HCT116 (cell line): ENCODE data around the gene ANGPT4. TPM values are rescaled to one million over a fixed set of nuclear protein-coding genes. Genes with fewer than 3 reads are reported as not detected.

Source experiments
- ATAC-seq: fragments of 200-7000 bp; cut with Tn5 transposase; 2 replicates; pipeline ENCODE4 v1.9.1; 2020; ENCODE audit warnings: mild to moderate bottlenecking, moderate library complexity
- BruUV-seq: library from RNA; stranded (reverse); fragments of 400-500 nt; replicated peaks from 2 replicates; lab custom pipeline; 2021; lab: Mats Ljungman, UMichigan
- CTCF ChIA-PET: fragments of 300-600 bp; sonication (Branson Sonifier 250); formaldehyde crosslinking; loops from one replicate; lab custom pipeline; 2021; ENCODE audit warnings: antibody characterized with exemption; lab: Charles Lee
- POLR2A ChIA-PET: fragments of 300-600, 350-600 bp; sonication (Branson Sonifier 250); formaldehyde crosslinking; loops from one replicate; lab custom pipeline; 2021; ENCODE audit warnings: antibody characterized with exemption; lab: Charles Lee
- RAD21 ChIA-PET, 2 experiments: fragments of 300-600 bp; sonication (Branson Sonifier 250); formaldehyde crosslinking; loops; one replicate each; lab custom pipeline; 2023; ENCODE audit warnings: low total read pairs in 2 of 2; ENCODE audit not compliant: uncharacterized antibody in 2 of 2, unreplicated experiment in 2 of 2, low non-redundant PET in 1 of 2; lab: Charles Lee
- DNase-seq: peaks from one replicate; pipeline ENCODE4 v3.0.0-alpha.2; 2010; ENCODE audit warnings: low read depth, low spot score
- H2AFZ ChIP-seq: fragments of 200-600 bp; shearing (Covaris generic), sonication (generic); 2 replicates; pipeline ENCODE4 v1.6.1; 2017; ENCODE audit warnings: low read depth, mixed run types, mixed read lengths, antibody characterized with exemption, low read length; ENCODE audit not compliant: poor library complexity, severe bottlenecking
- H3K27ac ChIP-seq: 2 replicates; pipeline ENCODE4 v1.5.1; 2012; ENCODE audit warnings: low read depth, low read length
- H3K27me3 ChIP-seq: fragments of 200-600 bp; sonication (generic); 2 replicates; pipeline ENCODE4 v1.6.1; 2016; ENCODE audit warnings: mixed run types, low read length, mixed read lengths; ENCODE audit not compliant: insufficient read depth
- H3K36me3 ChIP-seq, 2 experiments: fragments of 200-500 bp in 1 of 2; fragments of 200-600 bp in 1 of 2; sonication (Bioruptor generic) in 1 of 2; sonication (generic) in 1 of 2; 2 replicates each; pipeline versions ENCODE4 v1.5.1 to v1.6.1; 2014 to 2016; ENCODE audit warnings: low read length in 2 of 2, inconsistent platforms in 1 of 2, mixed read lengths in 1 of 2, mixed run types in 1 of 2; ENCODE audit not compliant: insufficient read depth in 2 of 2, control insufficient read depth in 1 of 2
- H3K4me1 ChIP-seq, 2 experiments: fragments of 200-600 bp in 1 of 2; sonication (generic) in 1 of 2; 2 replicates each; pipeline versions ENCODE4 v1.5.1 to v1.6.1; 2012 to 2017; ENCODE audit warnings: low read length in 2 of 2, inconsistent platforms in 1 of 2, mild to moderate bottlenecking in 1 of 2, mixed read lengths in 1 of 2, mixed run types in 1 of 2, moderate library complexity in 1 of 2; ENCODE audit not compliant: insufficient read depth in 2 of 2, control insufficient read depth in 1 of 2
- H3K4me2 ChIP-seq: fragments of 200-600 bp; sonication (generic); 2 replicates; pipeline ENCODE4 v1.6.1; 2017; ENCODE audit warnings: mixed run types, low read length, mixed read lengths
- H3K4me3 ChIP-seq, 2 experiments: fragments of 200-600 bp in 1 of 2; sonication (generic) in 1 of 2; replicated peaks in 1 of 2; 2 replicates each; pipeline ENCODE4 v1.5.1; 2011 to 2016; ENCODE audit warnings: low read length in 2 of 2, control low read depth in 1 of 2, low read depth in 1 of 2, mild to moderate bottlenecking in 1 of 2, mixed read lengths in 1 of 2, mixed run types in 1 of 2
- H3K79me2 ChIP-seq: fragments of 200-600 bp; sonication (generic); 2 replicates; pipeline ENCODE4 v1.6.1; 2017; ENCODE audit warnings: mild to moderate bottlenecking, mixed run types, low read length, moderate library complexity, mixed read lengths; ENCODE audit not compliant: insufficient read depth
- H3K9ac ChIP-seq: fragments of 200-600 bp; sonication (generic); 2 replicates; pipeline ENCODE4 v1.6.1; 2016; ENCODE audit warnings: low read length, mixed read lengths
- H3K9me2 ChIP-seq: fragments of 200-600 bp; sonication (generic), shearing (Covaris generic); 2 replicates; pipeline ENCODE4 v1.6.1; 2017; ENCODE audit warnings: mixed run types, mild to moderate bottlenecking, moderate library complexity; ENCODE audit not compliant: insufficient read depth
- H3K9me3 ChIP-seq, 2 experiments: fragments of 200-500 bp in 1 of 2; fragments of 200-600 bp in 1 of 2; sonication (Bioruptor generic) in 1 of 2; sonication (generic) in 1 of 2; 2 replicates each; pipeline ENCODE4 v1.6.1; 2014 to 2017; ENCODE audit warnings: low read length in 2 of 2, mixed read lengths in 2 of 2, inconsistent platforms in 1 of 2, low read depth in 1 of 2, mild to moderate bottlenecking in 1 of 2, mixed run types in 1 of 2, moderate library complexity in 1 of 2; ENCODE audit not compliant: control insufficient read depth in 1 of 2, insufficient read depth in 1 of 2
- H4K20me1 ChIP-seq: fragments of 200-600 bp; sonication (generic), shearing (Covaris generic); 2 replicates; pipeline ENCODE4 v1.6.1; 2017; ENCODE audit warnings: mixed run types, mild to moderate bottlenecking, moderate library complexity; ENCODE audit not compliant: insufficient read depth
- CBX3 ChIP-seq: IDR thresholded peaks from 2 replicates; pipeline ENCODE4 v1.6.1; 2012; ENCODE audit warnings: low read depth
- ELF1 ChIP-seq: IDR thresholded peaks from 2 replicates; pipeline ENCODE4 v1.6.1; 2012; ENCODE audit warnings: low read depth, borderline replicate concordance
- FOSL1 ChIP-seq: IDR thresholded peaks from 2 replicates; pipeline ENCODE4 v1.6.1; 2012; ENCODE audit warnings: low read depth
- JUND ChIP-seq: IDR thresholded peaks from 2 replicates; pipeline ENCODE4 v1.6.1; 2012
- POLR2A ChIP-seq: IDR thresholded peaks from 2 replicates; pipeline ENCODE4 v1.7.0; 2011; ENCODE audit warnings: borderline replicate concordance; ENCODE audit not compliant: insufficient read depth, insufficient read length; ENCODE audit errors: extremely low read depth
- REST ChIP-seq: IDR thresholded peaks from 2 replicates; pipeline ENCODE4 v1.6.1; 2012; ENCODE audit warnings: low read depth
- SIN3A ChIP-seq: IDR thresholded peaks from 2 replicates; pipeline ENCODE4 v1.6.1; 2012; ENCODE audit warnings: low read depth
- SP1 ChIP-seq: IDR thresholded peaks from 2 replicates; pipeline ENCODE4 v1.6.1; 2012; ENCODE audit warnings: low read depth
- SRF ChIP-seq: IDR thresholded peaks from 2 replicates; pipeline ENCODE4 v1.6.1; 2012; ENCODE audit warnings: low read depth
- TCF7L2 ChIP-seq: IDR thresholded peaks from 2 replicates; pipeline ENCODE4 v1.7.0; 2011; ENCODE audit warnings: borderline replicate concordance, inconsistent platforms; ENCODE audit not compliant: insufficient read depth, insufficient read length; ENCODE audit errors: extremely low read depth
- YY1 ChIP-seq: IDR thresholded peaks from 2 replicates; pipeline ENCODE4 v1.6.1; 2011; ENCODE audit warnings: low read length, low read depth, moderate library complexity, mild to moderate bottlenecking; ENCODE audit not compliant: insufficient replicate concordance; ENCODE audit errors: extremely low read depth
- intact Hi-C: fragments of 100-400 bp; cut with micrococcal nuclease; formaldehyde crosslinking; loops from 2 replicates; pipeline ENCODE4 v1.10.0; 2022
- total RNA-seq: library from RNA; stranded (reverse); gene quantifications from one replicate; pipeline ENCODE4 v1.2.1, GENCODE V29; 2021; ENCODE audit not compliant: unreplicated experiment
- TF ChIP-seq, protein P1 (sequence below): IDR thresholded peaks from 2 replicates; pipeline ENCODE4 v1.6.1; 2012

ANGPT4 gene
- total RNA-seq, 1 experiment from 2014 or later: not detected

- TF ChIP-seq REST: no peak
- TF ChIP-seq SP1: no peak
- no peak for TF ChIP-seq CBX3
- TF ChIP-seq SRF: no peak
- no peak for TF ChIP-seq TCF7L2
- TF ChIP-seq, protein P1, sequence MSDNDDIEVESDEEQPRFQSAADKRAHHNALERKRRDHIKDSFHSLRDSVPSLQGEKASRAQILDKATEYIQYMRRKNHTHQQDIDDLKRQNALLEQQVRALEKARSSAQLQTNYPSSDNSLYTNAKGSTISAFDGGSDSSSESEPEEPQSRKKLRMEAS: no peak
- TF ChIP-seq, all 23 proteins: peak for 0
Measured at GRCh38 chr20:877814-878213, 38.3 kb downstream of the ANGPT4 start (continued).

DNA sequence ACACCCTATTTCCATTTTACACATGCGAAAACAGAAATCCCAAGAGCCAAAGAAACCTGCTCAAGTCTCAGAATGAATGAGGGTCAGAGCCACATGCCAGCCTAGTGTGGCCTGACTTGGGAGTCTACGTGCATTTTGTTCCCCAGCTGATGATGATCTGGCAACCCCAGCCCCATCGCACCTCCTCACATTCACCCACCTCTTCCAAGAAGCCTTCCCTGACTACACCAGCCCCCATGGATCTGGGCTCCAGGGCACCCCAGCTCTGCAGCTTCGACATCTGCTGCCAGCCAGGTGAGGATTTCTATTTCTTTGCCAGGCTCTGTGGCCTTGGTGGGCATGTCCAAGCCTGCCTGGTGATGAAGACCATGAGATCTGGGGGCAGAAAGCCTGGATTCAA, 41.0 kb downstream of the ANGPT4 start:
- CTCF ChIA-PET: no interaction called here

More for the DNA sequence above, 41.0 kb downstream of the ANGPT4 start:
- Histone ChIP-seq H3K4me1 (no peaks in the 10 kb centered on the region; a peak in 2 of 4 replicates), H3K9me3 (no peaks in the 10 kb centered on the region), H4K20me1 (no peaks in the 10 kb centered on the region), H3K27me3 (no peaks in the 10 kb centered on the region), H3K36me3 (no peaks in the 10 kb centered on the region), H3K27ac (no peak overlapping the region), H3K4me3 (no peak overlapping the region), H3K79me2 (no peaks in the 10 kb centered on the region), H3K9ac (no peak overlapping the region), H3K9me2 (no peaks in the 10 kb centered on the region), H3K4me2 (no peak overlapping the region), H2AFZ (no peak overlapping the region)
- RAD21 ChIA-PET: no interaction called here
- intact Hi-C loops: no loop called here
- TF ChIP-seq CBX3 (no peak), SIN3A (no peak), YY1 (no peak), REST (no peak), FOSL1 (no peak), POLR2A (no peak), ELF1 (no peak), JUND (no peak), SRF (no peak), TCF7L2 (no peak)
- POLR2A ChIA-PET: no interaction called here
- ATAC-seq (no peak), DNase-seq (no peak)
- no TSS peak for BruUV-seq
